Cardiac septum (tissue), 1 donor: ENCODE measurements around the gene FAM114A2. TPM values are rescaled to one million over a fixed set of nuclear protein-coding genes. Genes with fewer than 3 reads are reported as not detected.

Source experiments
- DNase-seq: peaks from one replicate; pipeline ENCODE4 v3.0.0-alpha.2; 2020; ENCODE audit warnings: low spot score
- intact Hi-C: fragments of 100-400 bp; cut with DNase I; formaldehyde crosslinking; loops from one replicate; pipeline ENCODE4 v1.14.0; 2022
- total RNA-seq: library from RNA; stranded (reverse); fragmentation: NEBNext Ultra II Directional; extraction: Animal tissue kit (Norgen Biotek cat#: 25700); gene quantifications from one replicate; pipeline ENCODE4 v1.2.1, GENCODE V29; 2021
- donor health status: DM: no; HTN: no; CAD: no.

Gene FAM114A2
- total RNA-seq, 1 donor from 2014 or later: 37.6 TPM

- no peak for DNase-seq
- intact Hi-C loops: no loop called here
These were observed 79.4 kb downstream of the FAM114A2 start for GRCh38 chr5:153959134-153959957.

- intact Hi-C loops: no loop called here
- no peak for DNase-seq
These were observed 81.5 kb downstream of the FAM114A2 start for GRCh38 chr5:153957205-153957604.

GRCh38 chr5:153953411-153953810 lies 85.3 kb downstream of the FAM114A2 start:
- intact Hi-C loops: no loop called here
- DNase-seq: no peak

- no peak for DNase-seq
These were observed 85.8 kb downstream of the FAM114A2 start for GRCh38 chr5:153952893-153953292.

GRCh38 chr5:153952057-153952456 lies 86.7 kb downstream of the FAM114A2 start:
- no peak for DNase-seq
- intact Hi-C loops: no loop called here

More at GRCh38 chr5:153952893-153953292, 85.8 kb downstream of the FAM114A2 start:
- intact Hi-C loops: no loop called here

- DNase-seq: no peak
- intact Hi-C loops: no loop called here
These were observed 97.4 kb downstream of the FAM114A2 start for GRCh38 chr5:153941265-153941664.

Other genes with a start within 250 kb of the FAM114A2 start
- 33.3 TPM for gene MFAP3, start 57 bp upstream of the FAM114A2 start, total RNA-seq
- gene GALNT10, start 151.8 kb upstream of the FAM114A2 start, total RNA-seq: 15.5 TPM